Liver (tissue), 9 donors: ENCODE results near the gene C6orf132. TPM values are rescaled to one million over a fixed set of nuclear protein-coding genes. Genes with fewer than 3 reads are reported as not detected.

Experiments used
- DNase-seq: peaks from one replicate; pipeline ENCODE4 v3.0.0-alpha.2; 2017; ENCODE audit warnings: low spot score
- H3K27ac ChIP-seq, 2 donors: one replicate each; pipeline ENCODE4 v1.7.0; 2013; ENCODE audit warnings: inconsistent platforms in 2 of 2, low read length in 2 of 2, control low read depth in 1 of 2, low read depth in 1 of 2, mild to moderate bottlenecking in 1 of 2
- H3K27me3 ChIP-seq, 4 donors: one replicate each; pipeline versions ENCODE4 v1.6.1 to v1.7.0; 2013; ENCODE audit warnings: low read length in 3 of 4, inconsistent platforms in 1 of 4, mild to moderate bottlenecking in 1 of 4, moderate library complexity in 1 of 4; ENCODE audit not compliant: control insufficient read depth in 4 of 4, insufficient read depth in 4 of 4
- H3K36me3 ChIP-seq, 4 donors: one replicate each; pipeline versions ENCODE4 v1.6.1 to v1.7.0; 2013; ENCODE audit warnings: low read length in 3 of 4, mild to moderate bottlenecking in 3 of 4, low read depth in 1 of 4, moderate library complexity in 1 of 4; ENCODE audit not compliant: control insufficient read depth in 4 of 4, insufficient read depth in 3 of 4
- H3K4me1 ChIP-seq, 4 donors: one replicate each; pipeline versions ENCODE4 v1.6.1 to v1.7.0; 2013; ENCODE audit warnings: low read length in 3 of 4, mild to moderate bottlenecking in 3 of 4, moderate library complexity in 1 of 4; ENCODE audit not compliant: control insufficient read depth in 4 of 4, insufficient read depth in 4 of 4
- H3K4me3 ChIP-seq, 3 donors: one replicate each; pipeline versions ENCODE4 v1.6.1 to v1.7.0; 2013; ENCODE audit warnings: low read length in 3 of 3, control low read depth in 1 of 3, low read depth in 1 of 3, mild to moderate bottlenecking in 1 of 3
- H3K9ac ChIP-seq, 2 donors: one replicate each; pipeline ENCODE4 v1.7.0; 2013; ENCODE audit warnings: low read length in 2 of 2, mild to moderate bottlenecking in 2 of 2, moderate library complexity in 2 of 2, control low read depth in 1 of 2, low read depth in 1 of 2
- H3K9me3 ChIP-seq, 4 donors: one replicate each; pipeline versions ENCODE4 v1.6.1 to v1.7.0; 2013; ENCODE audit warnings: low read length in 3 of 4; ENCODE audit not compliant: control insufficient read depth in 4 of 4
- ATF3 ChIP-seq: IDR thresholded peaks from 2 replicates; pipeline ENCODE4 v1.6.1; 2016; ENCODE audit warnings: antibody characterized with exemption
- FOXA1 ChIP-seq: IDR thresholded peaks from 2 replicates; pipeline ENCODE4 v1.6.1; 2016; ENCODE audit warnings: antibody characterized with exemption
- FOXA2 ChIP-seq: IDR thresholded peaks from 2 replicates; pipeline ENCODE4 v1.6.1; 2016; ENCODE audit warnings: antibody characterized with exemption
- GABPA ChIP-seq, 2 donors: IDR thresholded peaks in 1 of 2; conservative IDR thresholded peaks in 1 of 2; 2 replicates each; pipeline ENCODE4 v1.6.1; 2016; ENCODE audit warnings: antibody characterized with exemption in 2 of 2, mild to moderate bottlenecking in 1 of 2, moderate library complexity in 1 of 2
- HNF4A ChIP-seq, 2 donors: conservative IDR thresholded peaks; 2 replicates each; pipeline ENCODE4 v1.6.1; 2016; ENCODE audit warnings: antibody characterized with exemption in 2 of 2, mild to moderate bottlenecking in 2 of 2
- NR2F2 ChIP-seq: IDR thresholded peaks from 2 replicates; pipeline ENCODE4 v1.6.1; 2016; ENCODE audit warnings: antibody characterized with exemption
- REST ChIP-seq: IDR thresholded peaks from 2 replicates; pipeline ENCODE4 v1.6.1; 2016; ENCODE audit warnings: antibody characterized with exemption, mild to moderate bottlenecking
- RXRA ChIP-seq, 2 donors: IDR thresholded peaks; 2 replicates each; pipeline ENCODE4 v1.6.1; 2017 to 2018; ENCODE audit warnings: antibody characterized with exemption in 2 of 2, mild to moderate bottlenecking in 1 of 2
- SP1 ChIP-seq: IDR thresholded peaks from 2 replicates; pipeline ENCODE4 v1.6.1; 2018; ENCODE audit warnings: antibody characterized with exemption, mild to moderate bottlenecking
- TAF1 ChIP-seq: conservative IDR thresholded peaks from 2 replicates; pipeline ENCODE4 v1.6.1; 2016; ENCODE audit warnings: antibody characterized with exemption, mild to moderate bottlenecking
- YY1 ChIP-seq: IDR thresholded peaks from 2 replicates; pipeline ENCODE4 v1.6.1; 2016; ENCODE audit warnings: antibody characterized with exemption, mild to moderate bottlenecking
- WGBS: extraction: QIAGEN DNeasy Blood & Tissue Kit; methylation state at CpG from one replicate; pipeline ENCODE4 v1.1.7; 2013; 5-methylcytosine and 5-hydroxymethylcytosine counted together
- polyA plus RNA-seq, 2 donors: library from polyadenylated mRNA; stranded (reverse) in 1 of 2; unstranded in 1 of 2; fragments of 200-250 nt in 1 of 2; fragments of >200 nt in 1 of 2; fragmentation: Nextera tagmentation in 1 of 2; extraction: Ambion mirVana in 1 of 2; gene quantifications; one replicate each; pipeline versions ENCODE4 v1.2.1 to v1.2.3, GENCODE V29; 2013 to 2015
- total RNA-seq, 2 donors: library from RNA; depleted of rRNA; stranded (reverse); fragments of >200 nt; gene quantifications; one replicate each; pipeline ENCODE4 v1.2.3, GENCODE V29; 2014
- TF ChIP-seq, protein P1 (sequence below): IDR thresholded peaks from 2 replicates; pipeline ENCODE4 v1.6.1; 2016; ENCODE audit warnings: antibody characterized with exemption
- TF ChIP-seq, protein P2 (sequence below): IDR thresholded peaks from 2 replicates; pipeline ENCODE4 v1.6.1; 2016; ENCODE audit warnings: antibody characterized with exemption
- TF ChIP-seq, protein P3 (sequence below): fragments of 150-350 bp; IDR thresholded peaks from 2 replicates; pipeline ENCODE4 v1.5.1; 2017; ENCODE audit warnings: improper control_type of control experiment, low read depth, low read length; ENCODE audit not compliant: missing input control
- donor health status: healthy.
- donor health status: healthy.
- donor health status: healthy.
- donor health status: healthy.
- donor health status: healthy.

The C6orf132 gene
- total and polyA plus RNA-seq, 4 donors, result 0.07 to 0.25 (median 0.24) TPM; not detected in 1

- no peak overlapping the region for H3K9ac ChIP-seq
- H3K4me3 ChIP-seq, result no peak overlapping the region
- peaks cover 0 to 5% (median 2%) of the 10 kb centered on the region in 4 donors for H3K4me1 ChIP-seq
- no peak for TF ChIP-seq SP1
- TF ChIP-seq GABPA (IDR thresholded peaks at IDR 0.05 in 1 of 2, conservative IDR thresholded peaks at IDR 0.05 in 1 of 2), result no peak
- no peak for TF ChIP-seq REST
- TF ChIP-seq FOXA2, result no peak
- TF ChIP-seq, protein P1, sequence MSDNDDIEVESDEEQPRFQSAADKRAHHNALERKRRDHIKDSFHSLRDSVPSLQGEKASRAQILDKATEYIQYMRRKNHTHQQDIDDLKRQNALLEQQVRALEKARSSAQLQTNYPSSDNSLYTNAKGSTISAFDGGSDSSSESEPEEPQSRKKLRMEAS, result no peak
- TF ChIP-seq HNF4A (conservative IDR thresholded peaks at IDR 0.05), result no peak
- TF ChIP-seq RXRA (IDR thresholded peaks at IDR 0.05), result no peak
- TF ChIP-seq NR2F2, result no peak
- TF ChIP-seq, protein P2, sequence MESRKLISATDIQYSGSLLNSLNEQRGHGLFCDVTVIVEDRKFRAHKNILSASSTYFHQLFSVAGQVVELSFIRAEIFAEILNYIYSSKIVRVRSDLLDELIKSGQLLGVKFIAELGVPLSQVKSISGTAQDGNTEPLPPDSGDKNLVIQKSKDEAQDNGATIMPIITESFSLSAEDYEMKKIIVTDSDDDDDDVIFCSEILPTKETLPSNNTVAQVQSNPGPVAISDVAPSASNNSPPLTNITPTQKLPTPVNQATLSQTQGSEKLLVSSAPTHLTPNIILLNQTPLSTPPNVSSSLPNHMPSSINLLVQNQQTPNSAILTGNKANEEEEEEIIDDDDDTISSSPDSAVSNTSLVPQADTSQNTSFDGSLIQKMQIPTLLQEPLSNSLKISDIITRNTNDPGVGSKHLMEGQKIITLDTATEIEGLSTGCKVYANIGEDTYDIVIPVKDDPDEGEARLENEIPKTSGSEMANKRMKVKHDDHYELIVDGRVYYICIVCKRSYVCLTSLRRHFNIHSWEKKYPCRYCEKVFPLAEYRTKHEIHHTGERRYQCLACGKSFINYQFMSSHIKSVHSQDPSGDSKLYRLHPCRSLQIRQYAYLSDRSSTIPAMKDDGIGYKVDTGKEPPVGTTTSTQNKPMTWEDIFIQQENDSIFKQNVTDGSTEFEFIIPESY, result no peak
- TF ChIP-seq, protein P3, sequence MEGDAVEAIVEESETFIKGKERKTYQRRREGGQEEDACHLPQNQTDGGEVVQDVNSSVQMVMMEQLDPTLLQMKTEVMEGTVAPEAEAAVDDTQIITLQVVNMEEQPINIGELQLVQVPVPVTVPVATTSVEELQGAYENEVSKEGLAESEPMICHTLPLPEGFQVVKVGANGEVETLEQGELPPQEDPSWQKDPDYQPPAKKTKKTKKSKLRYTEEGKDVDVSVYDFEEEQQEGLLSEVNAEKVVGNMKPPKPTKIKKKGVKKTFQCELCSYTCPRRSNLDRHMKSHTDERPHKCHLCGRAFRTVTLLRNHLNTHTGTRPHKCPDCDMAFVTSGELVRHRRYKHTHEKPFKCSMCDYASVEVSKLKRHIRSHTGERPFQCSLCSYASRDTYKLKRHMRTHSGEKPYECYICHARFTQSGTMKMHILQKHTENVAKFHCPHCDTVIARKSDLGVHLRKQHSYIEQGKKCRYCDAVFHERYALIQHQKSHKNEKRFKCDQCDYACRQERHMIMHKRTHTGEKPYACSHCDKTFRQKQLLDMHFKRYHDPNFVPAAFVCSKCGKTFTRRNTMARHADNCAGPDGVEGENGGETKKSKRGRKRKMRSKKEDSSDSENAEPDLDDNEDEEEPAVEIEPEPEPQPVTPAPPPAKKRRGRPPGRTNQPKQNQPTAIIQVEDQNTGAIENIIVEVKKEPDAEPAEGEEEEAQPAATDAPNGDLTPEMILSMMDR, result no peak
- no peak for TF ChIP-seq ATF3
- TF ChIP-seq YY1, result no peak
- TF ChIP-seq FOXA1, result no peak
- TF ChIP-seq TAF1, result no peak
- no peak for DNase-seq
- no peak overlapping the region for H3K27ac ChIP-seq
- no peaks in the 10 kb centered on the region for H3K36me3 ChIP-seq
- H3K27me3 ChIP-seq, result no peaks in the 10 kb centered on the region
- 89% methylated on average over 12 of the region's 12 CpGs for WGBS
- no peaks in the 10 kb centered on the region for H3K9me3 ChIP-seq
Measured at GRCh38 chr6:42103753-42104094, 38.7 kb downstream of the C6orf132 start.

DNA sequence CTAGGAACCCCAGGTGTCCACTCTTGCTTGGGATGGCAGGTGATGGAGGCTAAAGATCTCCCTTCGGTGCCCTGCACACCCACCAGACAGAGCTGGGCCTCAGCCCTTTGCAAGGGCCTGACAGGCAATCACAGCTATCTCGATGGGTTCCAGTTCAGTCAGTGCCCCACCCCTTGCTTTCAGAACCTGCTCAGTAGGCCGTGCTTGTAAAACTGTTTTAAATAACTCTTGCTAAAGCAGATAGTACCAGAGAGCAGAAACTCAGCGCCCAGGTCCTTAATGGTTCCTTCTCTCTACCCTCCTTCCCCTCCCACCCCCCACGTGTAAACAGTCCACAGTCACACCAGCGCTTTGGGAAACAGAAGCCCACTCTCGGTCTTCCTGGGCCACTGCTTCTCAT lies 39.2 kb downstream of the C6orf132 start:
- Histone ChIP-seq H3K4me3 (no peak overlapping the region), H3K9ac (no peak overlapping the region), H3K36me3 (no peaks in the 10 kb centered on the region), H3K27me3 (no peaks in the 10 kb centered on the region), H3K27ac (no peak overlapping the region), H3K9me3 (no peaks in the 10 kb centered on the region), H3K4me1 (peaks cover 0 to 5% (median 2%) of the 10 kb centered on the region in 4 donors)
- no peak for DNase-seq
- TF ChIP-seq YY1 (no peak), FOXA1 (no peak), HNF4A (conservative IDR thresholded peaks at IDR 0.05) (no peak), REST (no peak), RXRA (IDR thresholded peaks at IDR 0.05) (no peak), FOXA2 (no peak)
- 92% methylated on average over 7 of the region's 7 CpGs for WGBS
